ENCODE measurements around the gene KDM3B.
"Not testable (repeated sequence)": the region's sequence is repeated elsewhere in the genome, so short reads cannot be mapped to it uniquely, and the experiment has no call there.

KDM3B gene

GRCh38 chr5:138469540-138470321, 117.2 kb downstream of the KDM3B start:
- no peak for DNase-seq

- DNase-seq = no peak
Measured at GRCh38 chr5:138470322-138471051, 118.0 kb downstream of the KDM3B start.

GRCh38 chr5:138471052-138471361, 118.5 kb downstream of the KDM3B start:
- no peak for DNase-seq

GRCh38 chr5:138472353-138472752, 119.9 kb downstream of the KDM3B start:
- DNase-seq = no peak

- DNase-seq = not testable (repeated sequence)
Measured at GRCh38 chr5:138473151-138473550, 120.7 kb downstream of the KDM3B start.

GRCh38 chr5:138476918-138477317, 124.4 kb downstream of the KDM3B start:
- DNase-seq = no peak

- no peak for DNase-seq
Measured at GRCh38 chr5:138482638-138483037, 130.2 kb downstream of the KDM3B start.

All from activated naive CD4-positive, alpha-beta T cell (primary cell).